ENCODE measurements around the gene MRTFA.

DNA sequence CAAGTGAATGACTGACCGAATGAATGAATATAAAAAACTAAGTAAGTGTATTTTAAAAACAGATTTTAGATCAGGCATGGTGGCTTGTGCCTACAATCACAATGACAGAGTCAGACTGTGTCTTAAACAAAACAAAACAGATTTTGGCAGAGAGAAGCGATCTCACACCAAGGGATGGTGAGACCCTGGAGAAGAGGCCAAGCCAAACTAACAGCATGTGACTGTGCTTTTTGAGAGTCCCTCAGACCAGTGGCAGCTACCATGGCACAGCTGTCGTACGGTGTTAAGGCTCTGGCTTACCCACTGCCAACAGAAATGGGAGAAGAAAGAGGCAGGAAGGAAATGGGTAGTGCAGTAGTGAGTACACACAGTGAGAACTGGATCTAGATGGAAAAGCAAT lies 205.5 kb downstream of the MRTFA start:
- TF ChIP-seq, protein P1, sequence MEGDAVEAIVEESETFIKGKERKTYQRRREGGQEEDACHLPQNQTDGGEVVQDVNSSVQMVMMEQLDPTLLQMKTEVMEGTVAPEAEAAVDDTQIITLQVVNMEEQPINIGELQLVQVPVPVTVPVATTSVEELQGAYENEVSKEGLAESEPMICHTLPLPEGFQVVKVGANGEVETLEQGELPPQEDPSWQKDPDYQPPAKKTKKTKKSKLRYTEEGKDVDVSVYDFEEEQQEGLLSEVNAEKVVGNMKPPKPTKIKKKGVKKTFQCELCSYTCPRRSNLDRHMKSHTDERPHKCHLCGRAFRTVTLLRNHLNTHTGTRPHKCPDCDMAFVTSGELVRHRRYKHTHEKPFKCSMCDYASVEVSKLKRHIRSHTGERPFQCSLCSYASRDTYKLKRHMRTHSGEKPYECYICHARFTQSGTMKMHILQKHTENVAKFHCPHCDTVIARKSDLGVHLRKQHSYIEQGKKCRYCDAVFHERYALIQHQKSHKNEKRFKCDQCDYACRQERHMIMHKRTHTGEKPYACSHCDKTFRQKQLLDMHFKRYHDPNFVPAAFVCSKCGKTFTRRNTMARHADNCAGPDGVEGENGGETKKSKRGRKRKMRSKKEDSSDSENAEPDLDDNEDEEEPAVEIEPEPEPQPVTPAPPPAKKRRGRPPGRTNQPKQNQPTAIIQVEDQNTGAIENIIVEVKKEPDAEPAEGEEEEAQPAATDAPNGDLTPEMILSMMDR (IDR thresholded peaks at IDR 0.05) = no peak
- TF ChIP-seq POLR2A (IDR thresholded peaks at IDR 0.05) = no peak

All from lower leg skin (tissue), 3 donors.